A549 (cell line): ENCODE data around the gene KLHL30. TPM values are rescaled to one million over a fixed set of nuclear protein-coding genes. Genes with fewer than 3 reads are reported as not detected.

Experiments
- ATAC-seq, 2 experiments: fragments of 200-7000 bp in 1 of 2; fragments of >200 bp in 1 of 2; cut with Nextera tagmentation in 1 of 2; cut with Tn5 transposase in 1 of 2; 3 replicates each; pipeline versions ENCODE4 v1.8.0 to v1.9.1; 2018 to 2020; ENCODE audit warnings: mild to moderate bottlenecking in 1 of 2, moderate library complexity in 1 of 2
- CTCF ChIA-PET: fragments of 300-600 bp; sonication (Branson Sonifier 250); formaldehyde crosslinking; extraction: SDS; loops from one replicate; lab custom pipeline; 2021; ENCODE audit warnings: antibody characterized with exemption, inconsistent platforms; lab: Yijun Ruan, JAX
- POLR2A ChIA-PET: fragments of 350-600 bp; formaldehyde crosslinking; extraction: SDS; loops from one replicate; lab custom pipeline; 2021; ENCODE audit warnings: antibody characterized with exemption, inconsistent platforms; lab: Yijun Ruan, JAX
- DNase-seq, 2 experiments: peaks; one replicate each; pipeline versions ENCODE4 v3.0.0 to v3.0.0-alpha.2; 2011 to 2016; ENCODE audit warnings: low read depth in 1 of 2, low spot score in 1 of 2
- FAIRE-seq: peaks from 2 replicates; lab custom pipeline; 2011; peaks lifted over from hg19 to GRCh38; lab: Jason Lieb, UNC
- H3K27ac ChIP-seq, 2 experiments: fragments of >200 bp; sonication (Bioruptor Twin); formaldehyde crosslinking; 3 replicates each; pipeline ENCODE4 v1.5.1; 2016 to 2017
- H3K4me1 ChIP-seq: fragments of >200 bp; sonication (Bioruptor Twin); formaldehyde crosslinking; 3 replicates; pipeline ENCODE4 v1.6.1; 2016
- H3K4me2 ChIP-seq: fragments of >200 bp; sonication (Bioruptor Twin); formaldehyde crosslinking; 3 replicates; pipeline ENCODE4 v1.6.1; 2016
- H3K4me3 ChIP-seq: fragments of >200 bp; sonication (Bioruptor Twin); formaldehyde crosslinking; 3 replicates; pipeline ENCODE4 v1.5.1; 2016
- H3K9me3 ChIP-seq: fragments of >200 bp; sonication (Bioruptor Twin); formaldehyde crosslinking; 3 replicates; pipeline ENCODE4 v1.6.1; 2016
- CBX8 ChIP-seq: fragments of 200-600 bp; sonication (generic); IDR thresholded peaks from 2 replicates; pipeline ENCODE4 v1.6.1; 2016
- EHMT2 ChIP-seq: fragments of 200-600 bp; sonication (generic); IDR thresholded peaks from 2 replicates; pipeline ENCODE4 v1.6.1; 2016; ENCODE audit warnings: antibody characterized with exemption, low read depth, mild to moderate bottlenecking, moderate library complexity
- ESRRA ChIP-seq: fragments of 150-350 bp; IDR thresholded peaks from 2 replicates; pipeline ENCODE4 v1.6.1; 2014; ENCODE audit warnings: mild to moderate bottlenecking, low read length, borderline replicate concordance
- FOSB ChIP-seq: fragments of 250-450 bp; sonication (Bioruptor Pico); IDR thresholded peaks from 2 replicates; pipeline ENCODE4 v1.5.0; 2020; ENCODE audit warnings: mild to moderate bottlenecking, moderate library complexity
- FOSL2 ChIP-seq, 2 experiments: fragments of 450-650 bp in 1 of 2; fragments of >200 bp in 1 of 2; sonication (Bioruptor Twin) in 1 of 2; formaldehyde crosslinking; IDR thresholded peaks; 2 replicates each; pipeline versions ENCODE4 v1.5.0 to v1.6.1; 2016 to 2020; ENCODE audit warnings: mild to moderate bottlenecking in 1 of 2, moderate library complexity in 1 of 2
- FOXS1 ChIP-seq: fragments of 250-450 bp; sonication (Bioruptor Pico); IDR thresholded peaks from 2 replicates; pipeline ENCODE4 v1.5.0; 2020; ENCODE audit warnings: mild to moderate bottlenecking, moderate library complexity
- HEYL ChIP-seq: fragments of 250-450 bp; sonication (Bioruptor Pico); IDR thresholded peaks from 2 replicates; pipeline ENCODE4 v1.8.0; 2021; ENCODE audit warnings: mild to moderate bottlenecking, moderate library complexity
- HOXB5 ChIP-seq: fragments of 250-450 bp; sonication (Bioruptor Pico); IDR thresholded peaks from 2 replicates; pipeline ENCODE4 v1.5.0; 2020; ENCODE audit warnings: mild to moderate bottlenecking, moderate library complexity
- JUN ChIP-seq, 2 experiments: fragments of >200 bp; sonication (Bioruptor Twin); formaldehyde crosslinking; IDR thresholded peaks; 2 replicates in 1 of 2; 3 replicates in 1 of 2; pipeline ENCODE4 v1.6.1; 2016 to 2017
- KDM5A ChIP-seq: fragments of 200-600 bp; sonication (generic); IDR thresholded peaks from 2 replicates; pipeline ENCODE4 v1.6.1; 2016; ENCODE audit warnings: antibody characterized with exemption, mild to moderate bottlenecking
- NFE2L2 ChIP-seq: fragments of 150-350 bp; conservative IDR thresholded peaks from 2 replicates; pipeline ENCODE4 v1.6.1; 2014; ENCODE audit warnings: low read length
- NPAS2 ChIP-seq: fragments of 250-450 bp; sonication (Bioruptor Pico); IDR thresholded peaks from 2 replicates; pipeline ENCODE4 v1.8.0; 2022; ENCODE audit warnings: mild to moderate bottlenecking, moderate library complexity, borderline replicate concordance
- POLR2A ChIP-seq: IDR thresholded peaks from 2 replicates; pipeline ENCODE4 v1.6.1; 2012; ENCODE audit warnings: mild to moderate bottlenecking, low read length
- POLR2AphosphoS2 ChIP-seq: conservative IDR thresholded peaks from 2 replicates; pipeline ENCODE4 v1.6.1; 2012; ENCODE audit warnings: low read length, improper control_type of control experiment, inconsistent platforms
- RFX5 ChIP-seq: fragments of 450-650 bp; IDR thresholded peaks from 2 replicates; pipeline ENCODE4 v1.7.1; 2014; ENCODE audit warnings: antibody characterized with exemption, mild to moderate bottlenecking, moderate library complexity
- WGBS: methylation state at CpG from one replicate; pipeline ENCODE4 v1.1.6; 2017; ENCODE audit errors: missing lambda C conversion rate; 5-methylcytosine and 5-hydroxymethylcytosine counted together
- polyA plus RNA-seq, 4 experiments: library from polyadenylated mRNA; depleted of rRNA in 3 of 4; stranded (reverse); fragments of >200 nt; fragmentation: RNase III in 1 of 4; extraction: RNeasy Plus Mini Kit Qiagen cat#74134 plus additional on column Dnase treatment in 1 of 4; gene quantifications; 2 replicates in 3 of 4; 3 replicates in 1 of 4; pipeline ENCODE4 v1.2.3, GENCODE V29; 2011 to 2017
- TF ChIP-seq, protein P1 (sequence below): fragments of >200 bp; sonication (Bioruptor Twin); formaldehyde crosslinking; IDR thresholded peaks from 3 replicates; pipeline ENCODE4 v1.5.1; 2016
- TF ChIP-seq, protein P2 (sequence below): fragments of 200-600 bp; sonication (generic); IDR thresholded peaks from 2 replicates; pipeline ENCODE4 v1.6.1; 2016; ENCODE audit warnings: antibody characterized with exemption, mild to moderate bottlenecking, moderate library complexity
- TF ChIP-seq, protein P3 (sequence below): fragments of 250-450 bp; sonication (Bioruptor Pico); IDR thresholded peaks from 2 replicates; pipeline ENCODE4 v1.5.0; 2021; ENCODE audit warnings: mild to moderate bottlenecking, moderate library complexity, borderline replicate concordance
- TF ChIP-seq, protein P4 (sequence below): fragments of 150-350 bp; IDR thresholded peaks from 2 replicates; pipeline ENCODE4 v1.6.1; 2014; ENCODE audit warnings: low read depth, mild to moderate bottlenecking, low read length

Gene KLHL30
- polyA plus RNA-seq, 2 of the 4 experiments (the other 2 are of a cell fraction), result 0.04 TPM

DNA sequence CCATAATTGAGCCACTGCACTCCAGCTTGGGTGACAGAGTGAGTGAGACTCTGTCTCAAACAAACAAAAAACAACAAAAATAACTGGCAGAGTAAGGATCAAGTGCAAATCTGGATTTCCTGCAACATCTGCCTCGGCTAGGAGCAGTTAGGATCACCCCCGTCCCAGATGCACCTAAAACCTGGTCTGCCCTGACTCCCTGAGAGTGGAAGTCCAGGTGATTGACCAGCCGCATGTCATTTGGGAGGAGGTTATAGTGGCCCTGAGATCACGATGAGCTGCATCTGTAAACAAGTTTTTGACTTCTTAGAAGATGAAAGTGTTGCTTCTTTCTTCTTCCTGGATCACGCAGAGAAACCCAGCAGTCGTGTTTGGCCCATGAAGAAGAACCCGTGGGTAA is 43.3 kb upstream of the KLHL30 start:
- H3K4me3 ChIP-seq, result no peak overlapping the region
- DNase-seq (no peak), FAIRE-seq (no peak), ATAC-seq (no peak)
- ChIA-PET CTCF (interaction anchor here (1.2 kb wide), 1 partner anchor 16 kb away, joined by 3 read pairs; no protein-coding TSS in a partner anchor), POLR2A (no interaction called here)
- H3K27ac ChIP-seq, result no peak overlapping the region
- H3K4me2 ChIP-seq, result no peak overlapping the region
- TF ChIP-seq FOSL2 (IDR thresholded peaks at IDR 0.05) (no peak), FOSL2 (CRISPR knock-in tag; IDR thresholded peaks at IDR 0.05) (no peak), ESRRA (no peak), NFE2L2 (no peak)
- TF ChIP-seq, protein P1, sequence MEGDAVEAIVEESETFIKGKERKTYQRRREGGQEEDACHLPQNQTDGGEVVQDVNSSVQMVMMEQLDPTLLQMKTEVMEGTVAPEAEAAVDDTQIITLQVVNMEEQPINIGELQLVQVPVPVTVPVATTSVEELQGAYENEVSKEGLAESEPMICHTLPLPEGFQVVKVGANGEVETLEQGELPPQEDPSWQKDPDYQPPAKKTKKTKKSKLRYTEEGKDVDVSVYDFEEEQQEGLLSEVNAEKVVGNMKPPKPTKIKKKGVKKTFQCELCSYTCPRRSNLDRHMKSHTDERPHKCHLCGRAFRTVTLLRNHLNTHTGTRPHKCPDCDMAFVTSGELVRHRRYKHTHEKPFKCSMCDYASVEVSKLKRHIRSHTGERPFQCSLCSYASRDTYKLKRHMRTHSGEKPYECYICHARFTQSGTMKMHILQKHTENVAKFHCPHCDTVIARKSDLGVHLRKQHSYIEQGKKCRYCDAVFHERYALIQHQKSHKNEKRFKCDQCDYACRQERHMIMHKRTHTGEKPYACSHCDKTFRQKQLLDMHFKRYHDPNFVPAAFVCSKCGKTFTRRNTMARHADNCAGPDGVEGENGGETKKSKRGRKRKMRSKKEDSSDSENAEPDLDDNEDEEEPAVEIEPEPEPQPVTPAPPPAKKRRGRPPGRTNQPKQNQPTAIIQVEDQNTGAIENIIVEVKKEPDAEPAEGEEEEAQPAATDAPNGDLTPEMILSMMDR, result no peak
- TF ChIP-seq, protein P2, sequence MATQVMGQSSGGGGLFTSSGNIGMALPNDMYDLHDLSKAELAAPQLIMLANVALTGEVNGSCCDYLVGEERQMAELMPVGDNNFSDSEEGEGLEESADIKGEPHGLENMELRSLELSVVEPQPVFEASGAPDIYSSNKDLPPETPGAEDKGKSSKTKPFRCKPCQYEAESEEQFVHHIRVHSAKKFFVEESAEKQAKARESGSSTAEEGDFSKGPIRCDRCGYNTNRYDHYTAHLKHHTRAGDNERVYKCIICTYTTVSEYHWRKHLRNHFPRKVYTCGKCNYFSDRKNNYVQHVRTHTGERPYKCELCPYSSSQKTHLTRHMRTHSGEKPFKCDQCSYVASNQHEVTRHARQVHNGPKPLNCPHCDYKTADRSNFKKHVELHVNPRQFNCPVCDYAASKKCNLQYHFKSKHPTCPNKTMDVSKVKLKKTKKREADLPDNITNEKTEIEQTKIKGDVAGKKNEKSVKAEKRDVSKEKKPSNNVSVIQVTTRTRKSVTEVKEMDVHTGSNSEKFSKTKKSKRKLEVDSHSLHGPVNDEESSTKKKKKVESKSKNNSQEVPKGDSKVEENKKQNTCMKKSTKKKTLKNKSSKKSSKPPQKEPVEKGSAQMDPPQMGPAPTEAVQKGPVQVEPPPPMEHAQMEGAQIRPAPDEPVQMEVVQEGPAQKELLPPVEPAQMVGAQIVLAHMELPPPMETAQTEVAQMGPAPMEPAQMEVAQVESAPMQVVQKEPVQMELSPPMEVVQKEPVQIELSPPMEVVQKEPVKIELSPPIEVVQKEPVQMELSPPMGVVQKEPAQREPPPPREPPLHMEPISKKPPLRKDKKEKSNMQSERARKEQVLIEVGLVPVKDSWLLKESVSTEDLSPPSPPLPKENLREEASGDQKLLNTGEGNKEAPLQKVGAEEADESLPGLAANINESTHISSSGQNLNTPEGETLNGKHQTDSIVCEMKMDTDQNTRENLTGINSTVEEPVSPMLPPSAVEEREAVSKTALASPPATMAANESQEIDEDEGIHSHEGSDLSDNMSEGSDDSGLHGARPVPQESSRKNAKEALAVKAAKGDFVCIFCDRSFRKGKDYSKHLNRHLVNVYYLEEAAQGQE, result no peak
- H3K4me1 ChIP-seq, result no peaks in the 10 kb centered on the region
- WGBS, result 83% methylated on average over 7 of the region's 7 CpGs
- no peaks in the 10 kb centered on the region for H3K9me3 ChIP-seq

DNA sequence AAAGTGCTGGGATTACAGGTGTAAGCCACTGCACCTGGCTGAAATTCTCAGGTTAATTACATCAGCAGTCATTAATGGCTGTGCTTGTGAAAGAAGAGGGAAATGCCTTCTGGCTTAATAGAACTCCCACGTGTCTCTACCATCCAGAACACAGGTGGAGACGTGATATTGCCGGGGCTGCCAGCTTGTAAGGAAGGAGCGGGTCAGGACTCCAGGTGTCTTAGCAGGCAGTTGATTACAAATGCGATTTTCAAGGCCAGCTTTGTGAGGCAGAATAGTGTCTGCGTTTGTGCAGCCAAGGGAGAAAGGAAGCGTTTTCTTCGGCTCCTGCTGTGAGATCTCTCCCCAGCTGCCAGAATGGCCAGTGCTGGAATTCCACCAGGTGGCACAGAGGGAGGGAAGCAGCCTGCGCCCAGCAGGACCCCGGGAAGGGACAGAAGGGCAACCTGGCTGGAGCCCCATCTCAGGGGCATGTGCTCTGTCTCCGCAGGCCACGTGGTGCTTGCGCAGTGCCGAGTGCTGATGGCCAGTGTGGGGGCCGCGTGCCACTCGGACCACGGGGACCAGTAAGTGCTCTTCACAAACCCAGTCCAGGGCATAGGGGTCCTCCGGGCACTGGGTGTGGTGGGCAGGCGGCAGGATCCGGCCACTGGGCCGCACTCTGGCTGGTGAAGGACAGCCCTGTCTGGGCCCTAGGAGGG is 42.0 kb upstream of the KLHL30 start:
- FAIRE-seq (no peak), DNase-seq (no peak), ATAC-seq (no peak)
- Histone ChIP-seq H3K4me1 (no peaks in the 10 kb centered on the region), H3K27ac (no peak overlapping the region), H3K9me3 (no peaks in the 10 kb centered on the region), H3K4me2 (no peak overlapping the region), H3K4me3 (no peak overlapping the region)
- TF ChIP-seq FOSB (CRISPR knock-in tag) (no peak), NPAS2 (CRISPR knock-in tag) (no peak), POLR2A (no peak), NFE2L2 (no peak), FOXS1 (no peak), KDM5A (no peak), CBX8 (no peak), POLR2AphosphoS2 (no peak), RFX5 (no peak), JUN (IDR thresholded peaks at IDR 0.05) (no peak), EHMT2 (no peak), ESRRA (no peak), HOXB5 (CRISPR knock-in tag) (no peak), HEYL (CRISPR knock-in tag) (no peak)
- TF ChIP-seq, protein P3, sequence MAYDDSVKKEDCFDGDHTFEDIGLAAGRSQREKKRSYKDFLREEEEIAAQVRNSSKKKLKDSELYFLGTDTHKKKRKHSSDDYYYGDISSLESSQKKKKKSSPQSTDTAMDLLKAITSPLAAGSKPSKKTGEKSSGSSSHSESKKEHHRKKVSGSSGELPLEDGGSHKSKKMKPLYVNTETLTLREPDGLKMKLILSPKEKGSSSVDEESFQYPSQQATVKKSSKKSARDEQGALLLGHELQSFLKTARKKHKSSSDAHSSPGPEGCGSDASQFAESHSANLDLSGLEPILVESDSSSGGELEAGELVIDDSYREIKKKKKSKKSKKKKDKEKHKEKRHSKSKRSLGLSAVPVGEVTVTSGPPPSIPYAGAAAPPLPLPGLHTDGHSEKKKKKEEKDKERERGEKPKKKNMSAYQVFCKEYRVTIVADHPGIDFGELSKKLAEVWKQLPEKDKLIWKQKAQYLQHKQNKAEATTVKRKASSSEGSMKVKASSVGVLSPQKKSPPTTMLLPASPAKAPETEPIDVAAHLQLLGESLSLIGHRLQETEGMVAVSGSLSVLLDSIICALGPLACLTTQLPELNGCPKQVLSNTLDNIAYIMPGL, result no peak
- TF ChIP-seq, protein P2, result no peak
- TF ChIP-seq, protein P4, sequence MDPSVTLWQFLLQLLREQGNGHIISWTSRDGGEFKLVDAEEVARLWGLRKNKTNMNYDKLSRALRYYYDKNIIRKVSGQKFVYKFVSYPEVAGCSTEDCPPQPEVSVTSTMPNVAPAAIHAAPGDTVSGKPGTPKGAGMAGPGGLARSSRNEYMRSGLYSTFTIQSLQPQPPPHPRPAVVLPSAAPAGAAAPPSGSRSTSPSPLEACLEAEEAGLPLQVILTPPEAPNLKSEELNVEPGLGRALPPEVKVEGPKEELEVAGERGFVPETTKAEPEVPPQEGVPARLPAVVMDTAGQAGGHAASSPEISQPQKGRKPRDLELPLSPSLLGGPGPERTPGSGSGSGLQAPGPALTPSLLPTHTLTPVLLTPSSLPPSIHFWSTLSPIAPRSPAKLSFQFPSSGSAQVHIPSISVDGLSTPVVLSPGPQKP, result no peak
- CTCF ChIA-PET, result interaction anchor here (1.2 kb wide), 1 partner anchor 15 kb away, joined by 3 read pairs; no protein-coding TSS in a partner anchor
- WGBS, result 91% methylated on average over 18 of the region's 22 CpGs
- POLR2A ChIA-PET, result no interaction called here
